ENCODE measurements around the gene PLCB1.

Gene PLCB1

GRCh38 chr20:8246153-8246552, 114.1 kb downstream of the PLCB1 start:
- no peak for DNase-seq (ENCODE audit: low read depth in 2 of 2)

GRCh38 chr20:8246716-8247115, 114.7 kb downstream of the PLCB1 start:
- DNase-seq (ENCODE audit: low read depth in 2 of 2): no peak

DNA sequence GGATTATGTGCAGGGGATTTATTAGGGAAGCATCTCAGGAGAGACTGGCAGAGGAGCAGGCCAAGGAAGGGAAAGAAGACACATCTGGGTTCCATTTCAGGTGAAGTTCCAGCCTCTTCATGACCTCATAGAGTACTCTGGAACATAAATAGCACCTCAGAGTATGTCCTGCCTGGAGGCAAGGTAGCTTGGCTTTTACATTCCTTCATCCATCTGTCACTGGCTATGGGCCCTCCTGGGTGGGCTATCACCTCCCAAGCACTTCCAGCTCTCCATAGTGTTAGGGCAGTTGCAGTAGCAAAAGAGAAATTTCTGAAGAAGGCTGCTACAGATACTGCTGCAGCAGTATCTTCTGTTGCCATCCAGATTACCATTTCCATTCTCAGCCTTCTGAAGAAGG, 116.0 kb downstream of the PLCB1 start:
- DNase-seq (ENCODE audit: low read depth in 2 of 2): no peak

- DNase-seq (ENCODE audit: low read depth in 2 of 2): no peak
These were observed 117.6 kb downstream of the PLCB1 start for GRCh38 chr20:8249634-8250033.

DNA sequence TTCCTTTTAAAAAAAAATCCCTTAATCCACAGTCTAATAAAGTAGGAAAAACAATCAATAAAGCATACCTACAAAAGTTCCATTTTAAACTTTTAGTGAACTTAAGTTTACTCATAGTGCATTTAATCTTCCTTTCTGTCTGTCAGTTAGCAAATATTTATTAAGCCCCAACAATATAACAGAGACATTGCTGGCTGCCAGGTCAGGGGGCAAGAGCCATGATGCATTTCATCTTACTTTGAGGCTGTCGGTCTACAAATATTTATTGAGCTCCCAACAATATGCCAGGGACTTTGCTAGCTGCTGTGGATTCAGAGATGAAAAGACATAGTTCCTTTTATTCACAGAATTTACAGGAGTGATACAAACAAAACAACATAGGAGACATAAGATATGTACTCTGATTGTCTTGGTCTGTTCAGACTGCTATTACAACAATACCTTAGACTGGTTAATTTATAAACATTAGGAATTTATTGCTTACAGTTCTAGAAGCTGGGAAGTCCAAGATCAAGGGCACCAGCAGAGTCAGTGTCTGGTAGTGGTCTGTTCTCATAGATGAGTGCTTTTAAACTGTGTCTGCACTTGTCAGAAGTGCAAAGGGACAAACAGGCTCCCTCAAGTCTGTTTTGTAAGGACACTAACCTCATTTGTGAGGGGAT, 118.6 kb downstream of the PLCB1 start:
- DNase-seq (ENCODE audit: low read depth in 2 of 2): no peak

- no peak for DNase-seq (ENCODE audit: low read depth in 2 of 2)
These were observed 119.1 kb downstream of the PLCB1 start for GRCh38 chr20:8251201-8251575.

DNA sequence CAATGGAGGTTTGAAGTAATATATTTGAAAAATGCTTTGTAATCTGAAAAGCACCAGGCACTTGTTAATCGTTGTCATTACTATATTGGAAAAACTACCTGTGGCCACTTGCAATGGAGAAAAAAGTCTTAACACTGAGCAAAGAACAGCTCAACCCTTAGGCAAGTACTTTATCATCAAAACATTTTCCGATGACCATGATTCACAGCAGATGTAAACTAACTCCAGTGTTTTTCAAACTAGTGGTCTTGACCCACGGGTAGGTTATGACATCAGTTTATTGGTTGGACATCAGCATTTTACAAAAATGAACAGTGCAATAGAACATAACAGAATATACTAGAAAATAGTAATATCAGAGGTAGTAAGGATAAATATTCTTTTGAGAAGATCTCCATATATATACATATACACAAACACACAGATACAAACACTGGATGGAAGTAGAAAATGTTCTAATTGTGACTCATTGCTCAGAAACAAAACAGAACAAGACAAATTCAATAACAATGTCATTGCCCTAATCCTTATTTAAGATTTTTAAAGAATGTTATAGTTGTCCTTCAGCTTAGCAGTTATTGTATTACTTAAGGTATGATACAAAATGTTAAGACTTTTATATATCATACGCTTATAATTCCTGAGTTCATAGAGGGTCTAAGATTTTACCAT, 123.0 kb downstream of the PLCB1 start:
- DNase-seq (ENCODE audit: low read depth in 2 of 2): no peak

- DNase-seq (ENCODE audit: low read depth in 2 of 2): no peak
These were observed 124.0 kb downstream of the PLCB1 start for GRCh38 chr20:8255945-8256632.

- DNase-seq (ENCODE audit: low read depth in 2 of 2): no peak
These were observed 128.8 kb downstream of the PLCB1 start for GRCh38 chr20:8260837-8261251.

- DNase-seq (ENCODE audit: low read depth in 2 of 2): no peak
These were observed 130.7 kb downstream of the PLCB1 start for GRCh38 chr20:8262721-8263120.

DNA sequence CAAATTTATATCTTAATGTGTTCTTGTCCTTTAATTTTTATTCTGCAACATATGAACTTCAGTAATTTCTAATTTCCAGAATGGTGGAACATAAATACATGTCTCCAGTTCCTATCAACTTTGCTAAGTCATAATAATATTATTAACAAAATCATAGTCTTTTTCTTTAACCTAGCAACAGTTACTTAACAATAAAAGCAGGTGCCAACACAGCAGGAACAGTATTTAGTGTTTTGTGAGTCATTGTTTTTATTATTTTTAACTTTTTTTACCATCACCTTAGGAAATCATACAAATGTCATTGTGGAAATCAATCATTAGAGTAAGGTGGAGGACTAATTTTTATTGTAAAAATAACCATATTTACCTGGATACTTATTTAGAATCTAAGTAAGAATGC, 133.5 kb downstream of the PLCB1 start:
- DNase-seq (ENCODE audit: low read depth in 2 of 2): no peak

DNA sequence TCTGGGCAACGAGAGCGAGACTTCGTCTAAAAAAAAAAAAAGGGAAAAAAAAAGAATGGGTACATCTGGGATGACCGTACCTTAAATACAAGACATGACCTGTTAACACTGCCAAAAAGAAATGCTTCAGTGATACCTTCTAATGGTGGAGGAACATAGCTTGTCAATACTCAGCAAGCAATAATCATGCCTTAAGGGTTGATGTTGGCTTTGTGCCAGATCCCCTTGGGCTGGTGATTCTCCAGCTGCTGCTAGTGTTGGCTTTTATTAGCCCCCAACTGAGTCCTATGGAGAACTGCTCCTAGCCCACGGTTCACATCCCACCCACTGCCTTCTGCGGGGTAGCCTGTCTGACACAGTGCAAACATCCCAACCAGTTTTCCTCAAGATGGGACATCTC, 134.9 kb downstream of the PLCB1 start:
- no peak for DNase-seq (ENCODE audit: low read depth in 2 of 2)

- no peak for DNase-seq (ENCODE audit: low read depth in 2 of 2)
These were observed 139.7 kb downstream of the PLCB1 start for GRCh38 chr20:8271727-8272126.

GRCh38 chr20:8272766-8273165, 140.7 kb downstream of the PLCB1 start:
- DNase-seq (ENCODE audit: low read depth in 2 of 2): no peak

- no peak for DNase-seq (ENCODE audit: low read depth in 2 of 2)
These were observed 152.8 kb downstream of the PLCB1 start for GRCh38 chr20:8284902-8285301.

- DNase-seq (ENCODE audit: low read depth in 2 of 2): no peak
These were observed 155.3 kb downstream of the PLCB1 start for GRCh38 chr20:8287340-8287739.

DNA sequence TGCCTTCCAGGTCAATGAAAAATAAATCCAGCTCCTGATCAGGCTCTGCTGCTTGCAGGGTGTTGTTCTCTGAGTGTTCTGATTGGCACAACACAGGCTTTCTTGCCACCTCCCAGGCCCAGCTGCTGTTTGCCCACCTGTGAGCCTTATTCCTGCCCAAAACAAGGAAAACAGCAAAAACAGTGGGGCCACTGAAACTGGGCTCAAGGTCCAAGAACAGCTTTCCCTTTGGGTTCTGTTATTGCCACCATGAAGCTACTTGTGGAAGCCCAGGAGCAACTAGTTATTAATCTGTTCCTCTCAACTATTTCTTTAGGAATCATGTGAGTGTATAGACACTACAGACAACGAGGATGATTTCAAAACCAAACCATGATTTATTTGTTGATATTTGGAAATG, 159.1 kb downstream of the PLCB1 start:
- DNase-seq (ENCODE audit: low read depth in 2 of 2): no peak

DNA sequence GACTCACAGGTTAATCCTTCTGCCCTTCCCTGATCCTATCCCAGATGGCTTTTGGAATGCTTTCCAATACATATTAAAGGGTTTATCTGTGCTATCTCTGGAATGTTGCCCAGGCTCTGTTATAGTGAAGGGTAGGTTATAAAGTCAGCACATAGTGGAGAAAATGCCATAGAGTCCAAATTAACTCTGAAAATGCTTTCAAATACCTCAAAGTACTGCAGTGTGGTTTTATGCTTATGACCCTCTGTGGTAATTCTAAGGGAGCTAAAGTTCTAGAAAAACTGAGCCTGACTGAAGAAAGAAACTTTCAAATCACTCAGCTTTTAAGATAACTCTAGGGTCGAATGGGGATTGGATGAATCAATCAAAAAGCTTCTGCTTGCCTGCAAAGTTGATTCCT, 159.8 kb downstream of the PLCB1 start:
- DNase-seq (ENCODE audit: low read depth in 2 of 2): no peak

DNA sequence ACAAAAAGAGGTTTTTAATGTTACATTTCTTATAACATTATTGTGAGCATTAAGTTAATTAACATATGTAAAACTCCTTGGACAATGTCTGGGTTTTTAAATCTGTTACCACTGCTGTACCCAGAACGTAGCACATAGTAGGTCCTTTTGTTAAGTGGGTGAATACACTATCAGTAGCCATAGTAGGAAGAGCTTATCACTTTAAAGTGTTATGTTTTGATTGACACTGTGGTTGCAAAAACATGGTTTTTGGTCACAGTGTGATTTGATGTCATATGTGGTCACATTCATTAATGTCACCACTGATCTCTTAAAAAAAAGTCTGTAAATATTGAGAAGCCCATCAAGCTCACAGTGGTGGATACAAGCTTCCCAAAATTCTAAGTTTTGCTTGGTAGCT, 160.7 kb downstream of the PLCB1 start:
- no peak for DNase-seq (ENCODE audit: low read depth in 2 of 2)

DNA sequence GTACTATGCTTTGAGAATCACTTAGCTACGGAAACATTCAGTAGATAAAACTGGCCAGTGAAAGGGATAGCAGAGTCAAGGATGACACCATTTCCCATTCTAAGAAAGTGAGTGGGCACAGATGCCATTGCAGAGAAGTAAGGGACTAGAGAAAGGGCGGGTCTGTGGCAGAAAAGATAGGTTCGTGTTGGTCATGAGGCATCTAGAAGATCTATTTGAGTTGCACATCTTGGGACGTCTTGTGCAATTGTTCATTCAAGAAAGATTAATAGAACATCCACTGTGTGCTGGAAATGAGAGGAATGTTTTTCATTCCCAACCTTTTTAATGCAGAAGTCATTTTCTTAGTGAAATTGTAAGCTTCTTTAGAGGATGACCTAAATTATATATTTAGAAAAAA, 161.7 kb downstream of the PLCB1 start:
- DNase-seq (ENCODE audit: low read depth in 2 of 2): no peak

GRCh38 chr20:8296536-8296935, 164.5 kb downstream of the PLCB1 start:
- no peak for DNase-seq (ENCODE audit: low read depth in 2 of 2)

DNA sequence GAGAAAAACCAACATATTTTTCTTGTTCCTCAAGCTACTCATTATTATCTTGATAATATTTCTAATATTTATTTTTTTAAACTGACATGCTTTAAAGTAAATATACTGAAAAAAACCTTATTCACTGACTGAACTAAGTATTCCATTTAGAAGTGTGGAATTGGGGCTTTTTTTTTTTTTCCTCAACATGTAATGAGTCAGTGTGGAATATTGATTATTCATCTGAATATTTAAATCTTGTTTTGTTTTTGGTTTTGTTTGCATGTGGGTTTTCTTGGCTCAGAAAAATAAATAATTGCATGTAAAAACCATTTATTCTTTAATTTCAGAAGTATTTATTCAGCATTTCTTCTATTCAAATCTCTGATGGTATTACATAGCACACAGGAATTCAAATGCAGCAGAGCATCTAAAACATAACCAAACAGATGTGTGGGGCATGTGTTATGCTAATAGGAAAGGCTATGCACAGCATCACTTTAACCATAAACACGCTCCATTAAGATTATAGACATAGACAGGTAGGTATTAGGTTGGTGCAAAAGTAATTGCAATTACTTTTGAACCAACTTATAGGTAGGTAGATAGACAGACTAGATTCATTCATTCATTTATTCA, 166.5 kb downstream of the PLCB1 start:
- DNase-seq (ENCODE audit: low read depth in 2 of 2): no peak

DNA sequence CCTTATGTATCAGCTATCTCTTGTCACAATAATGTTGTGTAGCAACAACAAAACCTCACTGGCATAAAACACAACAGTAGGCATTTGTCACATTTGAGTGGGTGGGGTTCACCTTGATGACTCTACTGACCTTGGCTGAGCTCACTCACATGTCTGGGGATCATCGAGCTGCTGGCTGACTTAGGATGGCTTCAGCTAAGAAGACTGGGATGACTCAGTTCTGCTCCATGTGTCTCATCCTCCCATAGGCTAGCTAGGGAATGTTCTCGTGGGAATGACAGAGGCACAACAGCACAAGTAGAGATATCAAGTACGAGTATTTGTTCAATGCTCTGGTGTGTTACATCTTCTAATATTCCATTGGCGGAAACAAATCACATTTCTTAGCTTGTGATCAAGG, 167.9 kb downstream of the PLCB1 start:
- DNase-seq (ENCODE audit: low read depth in 2 of 2): no peak

Data from stimulated activated CD4-positive, alpha-beta T cell treated with anti-CD3 and anti-CD28 coated beads, Interleukin-1b, Interleukin-23, amount 100 ng/mL, for 4 hours (primary cell).